RKO (cell line): ENCODE results near the gene CELF6.

Experiments used
- DNase-seq: peaks from one replicate; pipeline ENCODE4 v3.0.0-alpha.2; 2016; ENCODE audit warnings: low spot score

The CELF6 gene

DNA sequence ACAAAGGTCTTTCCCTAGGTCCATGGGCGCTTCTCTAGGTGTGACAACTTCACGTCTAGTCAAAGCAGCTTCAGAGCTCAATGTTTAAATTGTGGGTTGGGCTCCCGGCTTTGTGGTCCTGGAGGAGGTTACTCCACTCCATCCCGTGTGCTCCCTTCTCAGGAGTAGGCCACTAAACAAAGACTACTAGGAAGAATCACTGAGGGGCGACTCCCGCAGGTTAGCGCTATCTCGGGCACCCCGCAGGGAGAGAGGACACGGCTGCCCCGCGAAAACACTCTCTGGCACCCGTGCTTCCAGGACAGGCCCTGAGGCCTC is 48.1 kb downstream of the CELF6 start:
- peak; percentile 6 for DNase-seq

GRCh38 chr15:72271221-72271620 is 48.7 kb downstream of the CELF6 start:
- DNase-seq: no peak

GRCh38 chr15:72269739-72270138 is 50.2 kb downstream of the CELF6 start:
- DNase-seq: no peak

DNA sequence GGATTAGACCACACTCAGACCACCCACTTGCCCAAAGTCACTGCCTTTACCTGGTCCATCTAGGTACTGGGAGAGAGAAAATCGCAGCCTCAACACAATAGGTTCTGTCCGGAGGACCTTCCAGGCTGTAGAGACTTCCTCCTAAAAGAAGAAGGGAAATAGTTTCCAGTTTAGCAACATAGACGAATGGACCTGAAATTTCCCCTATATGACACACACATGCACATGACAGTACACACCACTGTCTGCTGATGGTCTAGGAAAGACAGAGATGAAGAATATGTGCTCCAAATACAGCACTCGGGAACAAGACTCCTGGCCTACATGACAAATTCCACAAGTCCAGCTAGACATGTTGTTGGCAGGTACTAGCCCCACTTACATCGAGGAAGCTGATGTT is 54.9 kb downstream of the CELF6 start:
- DNase-seq: no peak

DNA sequence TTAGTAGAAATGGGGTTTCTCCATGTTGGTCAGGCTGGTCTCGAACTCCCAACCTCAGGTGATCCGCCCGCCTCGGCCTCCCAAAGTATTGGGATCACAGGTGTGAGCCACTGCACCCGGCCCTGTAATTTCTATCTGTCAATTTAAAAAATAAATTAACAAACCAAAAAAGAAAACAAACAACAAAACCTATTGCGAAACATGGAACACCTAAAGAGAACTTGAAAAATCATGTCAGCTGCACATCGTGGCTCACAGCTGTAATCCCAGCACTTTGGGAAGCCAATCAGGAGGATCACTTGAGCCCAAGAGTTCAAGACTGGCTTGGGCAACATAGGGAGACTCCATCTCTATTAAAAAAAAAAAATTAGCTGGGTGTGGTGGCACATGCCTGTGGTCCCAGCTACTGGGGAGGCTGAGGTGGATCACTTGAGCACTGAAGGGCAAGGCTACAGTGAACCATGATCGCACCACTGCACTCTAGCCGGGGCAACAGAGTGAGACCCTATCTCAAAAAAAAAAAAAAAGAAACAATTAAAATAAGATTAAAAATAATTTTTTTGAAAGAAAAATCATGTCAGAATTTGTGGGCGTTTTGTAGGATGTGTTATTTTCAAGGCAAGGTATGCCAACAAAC is 67.2 kb downstream of the CELF6 start:
- no peak for DNase-seq

GRCh38 chr15:72249142-72249810 is 70.7 kb downstream of the CELF6 start:
- no peak for DNase-seq

DNA sequence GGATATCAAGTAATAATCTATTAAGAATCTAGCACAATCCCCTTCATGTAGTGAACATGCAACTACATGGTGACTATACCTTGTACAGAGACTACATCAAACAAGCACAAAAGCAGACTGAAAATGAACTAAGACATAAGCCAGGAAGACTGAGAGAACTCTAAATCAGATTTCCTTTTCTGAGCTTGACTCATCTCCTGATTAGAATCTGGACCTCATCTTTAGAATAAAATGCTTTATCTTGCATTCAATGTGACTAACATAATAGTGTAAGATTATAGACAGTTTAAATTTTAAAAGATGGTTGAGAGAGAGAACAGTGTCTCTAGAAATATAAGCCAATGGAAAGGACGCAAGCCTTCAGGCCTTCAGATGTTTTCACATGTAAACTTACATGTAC is 71.4 kb downstream of the CELF6 start:
- DNase-seq: no peak

DNA sequence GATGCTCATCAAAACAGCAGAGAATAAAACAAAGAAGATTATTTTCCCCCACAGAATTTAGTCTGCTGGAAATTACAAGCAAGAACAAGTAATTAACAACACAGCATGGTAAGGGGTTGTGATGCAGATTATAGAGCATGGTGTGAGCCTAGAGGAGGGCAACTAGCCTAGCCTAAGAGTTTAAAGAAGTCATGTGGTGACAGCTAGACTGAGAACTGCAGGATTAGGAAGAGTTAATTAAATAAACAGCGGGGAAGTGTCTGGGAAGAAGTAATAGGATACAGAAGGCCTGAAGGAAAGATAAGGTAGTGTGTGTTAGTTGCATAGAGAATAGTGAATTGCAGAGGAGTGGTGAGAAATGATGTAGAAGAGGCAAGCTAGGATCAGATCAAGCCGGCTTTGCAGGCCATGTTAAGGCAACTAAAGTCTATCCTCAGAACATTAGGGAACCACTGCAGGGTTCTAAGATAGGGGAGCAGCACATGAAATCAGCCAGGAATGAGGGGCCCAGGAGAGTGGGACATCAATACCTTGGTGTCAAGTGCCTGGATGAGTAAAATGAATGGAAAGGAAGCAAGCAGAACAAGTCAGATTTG is 77.1 kb downstream of the CELF6 start:
- DNase-seq: no peak

DNA sequence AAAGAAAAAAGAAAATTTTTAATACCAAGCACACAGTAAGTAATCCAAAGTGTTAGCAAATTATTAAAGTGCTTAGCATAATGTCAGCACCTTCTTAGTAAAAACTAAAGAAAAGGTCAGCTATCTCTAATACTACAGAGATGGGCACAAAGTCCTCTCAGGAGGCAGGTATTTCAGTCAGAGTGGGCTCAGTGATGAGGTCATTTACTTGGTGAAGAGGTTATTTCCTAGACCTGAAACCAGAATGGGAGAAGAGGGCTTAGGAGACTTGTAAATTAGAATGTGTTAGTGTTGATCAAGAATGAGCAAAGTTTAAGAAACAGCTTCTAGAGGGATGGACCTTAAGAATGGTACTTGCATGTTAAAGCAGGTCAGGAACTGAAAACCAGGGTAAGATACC is 80.3 kb downstream of the CELF6 start:
- no peak for DNase-seq

- DNase-seq: no peak
Observed at GRCh38 chr15:72238586-72238985, 81.4 kb downstream of the CELF6 start.

GRCh38 chr15:72237853-72238224 is 82.1 kb downstream of the CELF6 start:
- DNase-seq: no peak

DNA sequence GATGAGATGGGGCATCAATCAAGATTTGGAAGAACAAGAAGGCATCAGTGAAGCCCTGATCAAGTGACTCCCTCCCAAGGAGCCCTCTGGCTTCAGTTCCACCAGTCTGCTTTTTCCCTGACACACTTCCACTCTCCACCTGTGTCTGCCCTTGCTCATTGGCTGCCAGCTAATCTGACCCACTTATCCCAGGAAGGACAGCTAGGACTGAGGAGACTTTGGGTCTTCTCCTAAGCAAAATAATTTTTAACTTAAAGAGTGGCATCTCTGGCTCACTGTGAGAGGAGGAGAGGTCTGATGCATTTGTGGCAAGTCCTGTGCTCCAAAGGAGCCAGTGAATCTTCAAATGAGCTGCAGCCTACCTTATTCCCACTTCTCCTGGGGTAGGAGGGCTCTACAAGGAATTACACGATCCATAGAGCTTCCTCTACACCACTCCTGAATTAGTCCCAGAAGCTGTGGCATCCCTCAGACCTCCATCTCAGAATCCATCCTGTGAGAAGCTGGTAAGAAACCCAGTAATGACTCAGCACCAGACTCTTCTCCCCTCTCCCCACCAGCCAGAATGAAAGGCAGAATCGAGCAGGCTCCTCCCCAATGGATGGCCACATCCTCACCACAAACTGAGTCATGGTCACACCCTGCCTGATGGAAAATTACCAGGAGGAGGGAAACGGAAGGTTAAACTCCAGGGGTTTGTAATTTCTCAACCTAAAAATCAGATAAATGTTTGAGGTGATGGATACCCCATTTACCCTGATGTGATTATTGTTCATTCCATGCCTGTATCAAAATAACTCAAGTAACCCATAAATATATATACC is 82.7 kb downstream of the CELF6 start:
- DNase-seq: peak; percentile 98

- DNase-seq: no peak
Observed at GRCh38 chr15:72236381-72237003, 83.5 kb downstream of the CELF6 start.

- DNase-seq: no peak
Observed at GRCh38 chr15:72235298-72235697, 84.7 kb downstream of the CELF6 start.
